GM12878 (cell line): Measurements from ENCODE around the gene MMP11. TPM values are rescaled to one million over a fixed set of nuclear protein-coding genes. Genes with fewer than 3 reads are reported as not detected.
A peak's percentile ranks its signal among the peaks of the same experiment; 100 is the strongest.

ENCODE experiments used
- ASH2L ChIP-seq: fragments of 300-600, 200-600 bp; sonication (generic); IDR thresholded peaks from 2 replicates; pipeline ENCODE4 v1.6.1; 2017; ENCODE audit warnings: low read depth, mild to moderate bottlenecking, borderline replicate concordance
- BHLHE40 ChIP-seq, 2 experiments: fragments of 450-650 bp in 1 of 2; IDR thresholded peaks; 2 replicates each; pipeline ENCODE4 v1.6.1; 2011 to 2017; ENCODE audit warnings: low read depth in 2 of 2, borderline replicate concordance in 1 of 2, improper control_type of control experiment in 1 of 2, low read length in 1 of 2, mild to moderate bottlenecking in 1 of 2
- FOXM1 ChIP-seq: IDR thresholded peaks from 2 replicates; pipeline ENCODE4 v1.6.1; 2012; ENCODE audit warnings: low read depth, mild to moderate bottlenecking, inconsistent platforms, low read length, moderate library complexity
- HDGF ChIP-seq: fragments of 450-650 bp; IDR thresholded peaks from 2 replicates; pipeline ENCODE4 v1.6.1; 2016; ENCODE audit warnings: antibody characterized with exemption
- IKZF2 ChIP-seq, 2 experiments: fragments of 450-650 bp; IDR thresholded peaks; 2 replicates each; pipeline ENCODE4 v1.6.1; 2017; ENCODE audit warnings: mild to moderate bottlenecking in 2 of 2, moderate library complexity in 2 of 2
- JUNB ChIP-seq: IDR thresholded peaks from 2 replicates; pipeline ENCODE4 v1.6.1; 2016; ENCODE audit warnings: antibody characterized with exemption, mild to moderate bottlenecking
- LARP7 ChIP-seq: fragments of 450-650 bp; IDR thresholded peaks from 2 replicates; pipeline ENCODE4 v1.6.1; 2017; ENCODE audit warnings: mild to moderate bottlenecking
- NRF1 ChIP-seq: conservative IDR thresholded peaks from 2 replicates; pipeline ENCODE4 v1.6.1; 2011; ENCODE audit warnings: mild to moderate bottlenecking, low read depth, low read length, improper control_type of control experiment
- PAX5 ChIP-seq: IDR thresholded peaks from 2 replicates; pipeline ENCODE4 v1.6.1; 2011; ENCODE audit warnings: low read depth, low read length, borderline replicate concordance
- PBX3 ChIP-seq: IDR thresholded peaks from 2 replicates; pipeline ENCODE4 v1.6.1; 2011; ENCODE audit warnings: mild to moderate bottlenecking, low read depth, low read length, moderate library complexity; ENCODE audit not compliant: insufficient replicate concordance
- RBBP5 ChIP-seq: fragments of 200-600 bp; sonication (generic); conservative IDR thresholded peaks from 2 replicates; pipeline ENCODE4 v1.6.1; 2016
- SIN3A ChIP-seq: IDR thresholded peaks from 2 replicates; pipeline ENCODE4 v1.6.1; 2012; ENCODE audit warnings: low read depth, low read length, improper control_type of control experiment
- SMAD1 ChIP-seq: fragments of 450-650 bp; IDR thresholded peaks from 2 replicates; pipeline ENCODE4 v1.6.1; 2018; ENCODE audit warnings: mild to moderate bottlenecking, low read depth; ENCODE audit not compliant: partially characterized antibody
- ZBTB33 ChIP-seq: fragments of 450-650 bp; IDR thresholded peaks from 2 replicates; pipeline ENCODE4 v1.6.1; 2017; ENCODE audit warnings: mild to moderate bottlenecking
- ZNF24 ChIP-seq: fragments of 450-650 bp; IDR thresholded peaks from 2 replicates; pipeline ENCODE4 v1.6.1; 2017; ENCODE audit warnings: antibody characterized with exemption, mild to moderate bottlenecking
- polyA plus RNA-seq, 11 experiments: library from polyadenylated mRNA; depleted of rRNA in 4 of 11; unstranded in 6 of 11; stranded (reverse) in 5 of 11; fragments of >200 nt; fragmentation: Nextera tagmentation in 4 of 11; fragmentation: Illumina TruSeq in 1 of 11; extraction: Ambion mirVana in 4 of 11; extraction: Trizol in 1 of 11; gene quantifications; 1 replicate in 1 of 11; 2 replicates in 10 of 11; pipeline versions ENCODE4 v1.2.1 to v1.2.3, GENCODE V29; 2011 to 2016; ENCODE audit warnings: inconsistent platforms in 2 of 11, missing spikeins in 2 of 11, low read depth in 1 of 11
- total RNA-seq, 4 experiments: library from RNA; depleted of rRNA in 3 of 4; stranded (reverse); fragments of >200 nt in 3 of 4; fragmentation: Illumina TruSeq in 1 of 4; extraction: Trizol in 1 of 4; gene quantifications; 2 replicates each; pipeline versions ENCODE4 v1.2.1 to v1.2.3, GENCODE V29; 2013 to 2021
- TF ChIP-seq, protein P1 (sequence below): fragments of 150-350 bp; IDR thresholded peaks from 2 replicates; pipeline ENCODE4 v1.6.1; 2016; ENCODE audit warnings: low read depth, low read length
- TF ChIP-seq, protein P2 (sequence below): IDR thresholded peaks from 2 replicates; pipeline ENCODE4 v1.6.1; 2012; ENCODE audit warnings: improper control_type of control experiment, low read depth, low read length; ENCODE audit not compliant: insufficient replicate concordance

Gene MMP11
- total and polyA plus RNA-seq, 10 of the 15 experiments (the other 5 are each of a cell fraction or from before 2014, with no cell fraction given): 0.03 to 1.1 (median 0.31) TPM; not detected in 2

- TF ChIP-seq BHLHE40 (IDR thresholded peaks at IDR 0.05; ENCODE audit: borderline replicate concordance in 1 of 2, low read depth in 2 of 2, low read length in 1 of 2) (peak in 1 of 2 experiments; percentile 41; a peak in 1 of 4 replicates), JUNB (no peak), HDGF (peak; percentile 76), ZBTB33 (0 out of 2 replicates have a peak, but pooled peaks have one; percentile 53), LARP7 (peak; percentile 33), ASH2L (no peak), SIN3A (no peak), PBX3 (no peak), IKZF2 (IDR thresholded peaks at IDR 0.05) (peak; percentile 49 to 61; a peak in 2 of 4 replicates), RBBP5 (no peak), SMAD1 (no peak), NRF1 (no peak), PAX5 (0 out of 2 replicates have a peak, but pooled peaks have one; percentile 7), FOXM1 (no peak), ZNF24 (0 out of 2 replicates have a peak, but pooled peaks have one; percentile 29)
- TF ChIP-seq, protein P1, sequence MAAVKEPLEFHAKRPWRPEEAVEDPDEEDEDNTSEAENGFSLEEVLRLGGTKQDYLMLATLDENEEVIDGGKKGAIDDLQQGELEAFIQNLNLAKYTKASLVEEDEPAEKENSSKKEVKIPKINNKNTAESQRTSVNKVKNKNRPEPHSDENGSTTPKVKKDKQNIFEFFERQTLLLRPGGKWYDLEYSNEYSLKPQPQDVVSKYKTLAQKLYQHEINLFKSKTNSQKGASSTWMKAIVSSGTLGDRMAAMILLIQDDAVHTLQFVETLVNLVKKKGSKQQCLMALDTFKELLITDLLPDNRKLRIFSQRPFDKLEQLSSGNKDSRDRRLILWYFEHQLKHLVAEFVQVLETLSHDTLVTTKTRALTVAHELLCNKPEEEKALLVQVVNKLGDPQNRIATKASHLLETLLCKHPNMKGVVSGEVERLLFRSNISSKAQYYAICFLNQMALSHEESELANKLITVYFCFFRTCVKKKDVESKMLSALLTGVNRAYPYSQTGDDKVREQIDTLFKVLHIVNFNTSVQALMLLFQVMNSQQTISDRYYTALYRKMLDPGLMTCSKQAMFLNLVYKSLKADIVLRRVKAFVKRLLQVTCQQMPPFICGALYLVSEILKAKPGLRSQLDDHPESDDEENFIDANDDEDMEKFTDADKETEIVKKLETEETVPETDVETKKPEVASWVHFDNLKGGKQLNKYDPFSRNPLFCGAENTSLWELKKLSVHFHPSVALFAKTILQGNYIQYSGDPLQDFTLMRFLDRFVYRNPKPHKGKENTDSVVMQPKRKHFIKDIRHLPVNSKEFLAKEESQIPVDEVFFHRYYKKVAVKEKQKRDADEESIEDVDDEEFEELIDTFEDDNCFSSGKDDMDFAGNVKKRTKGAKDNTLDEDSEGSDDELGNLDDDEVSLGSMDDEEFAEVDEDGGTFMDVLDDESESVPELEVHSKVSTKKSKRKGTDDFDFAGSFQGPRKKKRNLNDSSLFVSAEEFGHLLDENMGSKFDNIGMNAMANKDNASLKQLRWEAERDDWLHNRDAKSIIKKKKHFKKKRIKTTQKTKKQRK: no peak
- TF ChIP-seq, protein P2, sequence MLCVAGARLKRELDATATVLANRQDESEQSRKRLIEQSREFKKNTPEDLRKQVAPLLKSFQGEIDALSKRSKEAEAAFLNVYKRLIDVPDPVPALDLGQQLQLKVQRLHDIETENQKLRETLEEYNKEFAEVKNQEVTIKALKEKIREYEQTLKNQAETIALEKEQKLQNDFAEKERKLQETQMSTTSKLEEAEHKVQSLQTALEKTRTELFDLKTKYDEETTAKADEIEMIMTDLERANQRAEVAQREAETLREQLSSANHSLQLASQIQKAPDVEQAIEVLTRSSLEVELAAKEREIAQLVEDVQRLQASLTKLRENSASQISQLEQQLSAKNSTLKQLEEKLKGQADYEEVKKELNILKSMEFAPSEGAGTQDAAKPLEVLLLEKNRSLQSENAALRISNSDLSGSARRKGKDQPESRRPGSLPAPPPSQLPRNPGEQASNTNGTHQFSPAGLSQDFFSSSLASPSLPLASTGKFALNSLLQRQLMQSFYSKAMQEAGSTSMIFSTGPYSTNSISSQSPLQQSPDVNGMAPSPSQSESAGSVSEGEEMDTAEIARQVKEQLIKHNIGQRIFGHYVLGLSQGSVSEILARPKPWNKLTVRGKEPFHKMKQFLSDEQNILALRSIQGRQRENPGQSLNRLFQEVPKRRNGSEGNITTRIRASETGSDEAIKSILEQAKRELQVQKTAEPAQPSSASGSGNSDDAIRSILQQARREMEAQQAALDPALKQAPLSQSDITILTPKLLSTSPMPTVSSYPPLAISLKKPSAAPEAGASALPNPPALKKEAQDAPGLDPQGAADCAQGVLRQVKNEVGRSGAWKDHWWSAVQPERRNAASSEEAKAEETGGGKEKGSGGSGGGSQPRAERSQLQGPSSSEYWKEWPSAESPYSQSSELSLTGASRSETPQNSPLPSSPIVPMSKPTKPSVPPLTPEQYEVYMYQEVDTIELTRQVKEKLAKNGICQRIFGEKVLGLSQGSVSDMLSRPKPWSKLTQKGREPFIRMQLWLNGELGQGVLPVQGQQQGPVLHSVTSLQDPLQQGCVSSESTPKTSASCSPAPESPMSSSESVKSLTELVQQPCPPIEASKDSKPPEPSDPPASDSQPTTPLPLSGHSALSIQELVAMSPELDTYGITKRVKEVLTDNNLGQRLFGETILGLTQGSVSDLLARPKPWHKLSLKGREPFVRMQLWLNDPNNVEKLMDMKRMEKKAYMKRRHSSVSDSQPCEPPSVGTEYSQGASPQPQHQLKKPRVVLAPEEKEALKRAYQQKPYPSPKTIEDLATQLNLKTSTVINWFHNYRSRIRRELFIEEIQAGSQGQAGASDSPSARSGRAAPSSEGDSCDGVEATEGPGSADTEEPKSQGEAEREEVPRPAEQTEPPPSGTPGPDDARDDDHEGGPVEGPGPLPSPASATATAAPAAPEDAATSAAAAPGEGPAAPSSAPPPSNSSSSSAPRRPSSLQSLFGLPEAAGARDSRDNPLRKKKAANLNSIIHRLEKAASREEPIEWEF: no peak
Measured at GRCh38 chr22:23767673-23768548, 4.7 kb upstream of the MMP11 start, which contains the start of gene CHCHD10 (continued).
